ENCODE measurements around the gene NDUFA9. TPM values are rescaled to one million over a fixed set of nuclear protein-coding genes. Genes with fewer than 3 reads are reported as not detected.
A peak's percentile ranks its signal among the peaks of the same experiment; 100 is the strongest.

Gene NDUFA9
- total RNA-seq, 2 experiments from 2014 or later, result 77.2 to 79.2 TPM

DNA sequence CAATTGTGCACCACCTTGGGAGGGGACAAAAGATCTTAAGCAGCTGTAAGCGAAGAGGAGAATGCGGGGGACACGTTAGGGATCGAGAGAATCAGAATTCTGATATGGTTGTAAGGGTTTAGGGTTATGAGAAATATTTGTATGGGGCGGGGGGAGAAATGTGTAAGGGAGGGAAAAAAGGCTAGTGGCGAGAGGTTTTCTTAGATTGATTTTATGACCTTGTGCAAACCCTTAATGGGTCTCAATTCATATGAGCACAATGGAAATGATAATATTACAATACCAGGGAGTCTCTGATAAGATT lies 396 bp downstream of the NDUFA9 start:
- Histone ChIP-seq H3K4me1 (ENCODE audit: insufficient read depth, low read length) (peaks cover 16% of the 10 kb centered on the region), H3K27ac (ENCODE audit: low read depth in 1 of 2, low read length in 2 of 2) (peak overlapping the region; percentile 67 to 72), H3K4me3 (ENCODE audit: low read length) (peak overlapping the region; percentile 93), H3K36me3 (ENCODE audit: insufficient read depth, low read length) (peaks cover 5% of the 10 kb centered on the region), H3K9me3 (ENCODE audit: control insufficient read depth in 1 of 2, insufficient read depth in 1 of 2, low read length in 2 of 2) (no peaks in the 10 kb centered on the region), H3K27me3 (ENCODE audit: control insufficient read depth in 1 of 2, insufficient read depth in 2 of 2, low read length in 2 of 2) (no peaks in the 10 kb centered on the region)
- peaks cover 58% of the 10 kb centered on the region for H3K4me1 Mint-ChIP-seq (ENCODE audit: low read depth)
- ChIA-PET POLR2A (interaction anchor here (0.6 to 2.5 kb wide), 14 partner anchors 8 to 1818 kb away, joined by 3 to 12 read pairs (median 3); a partner anchor contains a TSS), CTCF (interaction anchor here (1.3 to 6.2 kb wide), 2 partner anchors 45 to 372 kb away, joined by 3 to 27 read pairs; no protein-coding TSS in a partner anchor)
- no peaks in the 10 kb centered on the region for H3K27me3 Mint-ChIP-seq
- peak overlapping the region; percentile 95 for H3K27ac Mint-ChIP-seq
- intact Hi-C loops (cut with DNase I, micrococcal nuclease), result loop anchor here (1.0 to 10.0 kb wide), 5 partner anchors 42 to 1845 kb away; partner anchors contain the start of gene RAD51AP1 (in 1 of the 2)
- H3K4me3 Mint-ChIP-seq, result peak overlapping the region; percentile 92
- H3K9me3 Mint-ChIP-seq, result no peaks in the 10 kb centered on the region
- DNase-seq, result no peak
- H3K36me3 Mint-ChIP-seq (ENCODE audit: low read depth), result peaks cover 33% of the 10 kb centered on the region
- TF ChIP-seq, protein P1, sequence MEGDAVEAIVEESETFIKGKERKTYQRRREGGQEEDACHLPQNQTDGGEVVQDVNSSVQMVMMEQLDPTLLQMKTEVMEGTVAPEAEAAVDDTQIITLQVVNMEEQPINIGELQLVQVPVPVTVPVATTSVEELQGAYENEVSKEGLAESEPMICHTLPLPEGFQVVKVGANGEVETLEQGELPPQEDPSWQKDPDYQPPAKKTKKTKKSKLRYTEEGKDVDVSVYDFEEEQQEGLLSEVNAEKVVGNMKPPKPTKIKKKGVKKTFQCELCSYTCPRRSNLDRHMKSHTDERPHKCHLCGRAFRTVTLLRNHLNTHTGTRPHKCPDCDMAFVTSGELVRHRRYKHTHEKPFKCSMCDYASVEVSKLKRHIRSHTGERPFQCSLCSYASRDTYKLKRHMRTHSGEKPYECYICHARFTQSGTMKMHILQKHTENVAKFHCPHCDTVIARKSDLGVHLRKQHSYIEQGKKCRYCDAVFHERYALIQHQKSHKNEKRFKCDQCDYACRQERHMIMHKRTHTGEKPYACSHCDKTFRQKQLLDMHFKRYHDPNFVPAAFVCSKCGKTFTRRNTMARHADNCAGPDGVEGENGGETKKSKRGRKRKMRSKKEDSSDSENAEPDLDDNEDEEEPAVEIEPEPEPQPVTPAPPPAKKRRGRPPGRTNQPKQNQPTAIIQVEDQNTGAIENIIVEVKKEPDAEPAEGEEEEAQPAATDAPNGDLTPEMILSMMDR (IDR thresholded peaks at IDR 0.05), result no peak
- no peak for ATAC-seq (ENCODE audit: poor library complexity)

DNA sequence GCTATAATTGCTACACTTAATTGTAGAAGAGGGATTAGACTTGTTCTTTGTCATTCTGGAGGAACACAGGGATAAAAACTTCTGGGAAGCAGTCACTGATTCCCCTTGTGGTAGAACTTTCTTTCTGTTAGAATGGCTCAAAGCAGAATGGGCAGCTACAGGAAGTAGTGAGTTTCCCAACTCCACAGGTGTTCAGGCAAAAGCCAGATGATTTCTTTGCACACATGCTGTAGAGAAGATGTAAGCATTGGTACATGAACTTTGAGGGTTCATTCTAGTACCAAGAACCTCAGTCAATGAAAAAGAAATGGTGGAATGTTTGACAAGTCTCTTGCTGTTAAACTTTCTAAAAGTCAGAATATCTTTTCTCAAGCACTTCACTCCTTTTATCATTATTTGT lies 4.3 kb downstream of the NDUFA9 start:
- ATAC-seq (ENCODE audit: poor library complexity) (no peak), DNase-seq (no peak)
- Histone ChIP-seq H3K4me3 (ENCODE audit: low read length) (no peak overlapping the region), H3K27me3 (ENCODE audit: control insufficient read depth in 1 of 2, insufficient read depth in 2 of 2, low read length in 2 of 2) (no peaks in the 10 kb centered on the region), H3K4me1 (ENCODE audit: insufficient read depth, low read length) (peaks cover 12% of the 10 kb centered on the region), H3K36me3 (ENCODE audit: insufficient read depth, low read length) (peaks cover 42% of the 10 kb centered on the region), H3K27ac (ENCODE audit: low read depth in 1 of 2, low read length in 2 of 2) (no peak overlapping the region), H3K9me3 (ENCODE audit: control insufficient read depth in 1 of 2, insufficient read depth in 1 of 2, low read length in 2 of 2) (no peaks in the 10 kb centered on the region)
- POLR2A ChIA-PET, result interaction anchor here (1.0 kb wide), 1 partner anchor 509 kb away, joined by 3 read pairs; no protein-coding TSS in a partner anchor
- CTCF ChIA-PET, result no interaction called here
- Mint-ChIP-seq H3K9me3 (no peaks in the 10 kb centered on the region), H3K36me3 (ENCODE audit: low read depth) (peaks cover 71% of the 10 kb centered on the region), H3K4me1 (ENCODE audit: low read depth) (peaks cover 49% of the 10 kb centered on the region), H3K4me3 (no peak overlapping the region), H3K27me3 (no peaks in the 10 kb centered on the region), H3K27ac (no peak overlapping the region)
- intact Hi-C loops (cut with DNase I, micrococcal nuclease), result loop anchor here in 1 of 2 experiments (10.0 kb wide), 2 partner anchors 298 to 328 kb away; partner anchors contain the start of gene TIGAR
- TF ChIP-seq, protein P1 (IDR thresholded peaks at IDR 0.05), result no peak

- Histone ChIP-seq H3K27me3 (ENCODE audit: control insufficient read depth in 1 of 2, insufficient read depth in 2 of 2, low read length in 2 of 2) (no peaks in the 10 kb centered on the region), H3K4me1 (ENCODE audit: insufficient read depth, low read length) (peaks cover 9% of the 10 kb centered on the region), H3K9me3 (ENCODE audit: control insufficient read depth in 1 of 2, insufficient read depth in 1 of 2, low read length in 2 of 2) (no peaks in the 10 kb centered on the region), H3K27ac (ENCODE audit: low read depth in 1 of 2, low read length in 2 of 2) (no peak overlapping the region), H3K36me3 (ENCODE audit: insufficient read depth, low read length) (peaks cover 46% of the 10 kb centered on the region), H3K4me3 (ENCODE audit: low read length) (no peak overlapping the region)
- POLR2A ChIA-PET, result no interaction called here
- intact Hi-C loops (cut with DNase I, micrococcal nuclease), result loop anchor here in 1 of 2 experiments (10.0 kb wide), 2 partner anchors 299 to 329 kb away; partner anchors contain the start of gene TIGAR
- TF ChIP-seq, protein P1 (IDR thresholded peaks at IDR 0.05), result no peak
- ATAC-seq (ENCODE audit: poor library complexity), result no peak
- Mint-ChIP-seq H3K9me3 (no peaks in the 10 kb centered on the region), H3K4me1 (ENCODE audit: low read depth) (peaks cover 45% of the 10 kb centered on the region), H3K36me3 (ENCODE audit: low read depth) (peaks cover 69% of the 10 kb centered on the region), H3K27ac (no peak overlapping the region), H3K27me3 (no peaks in the 10 kb centered on the region), H3K4me3 (no peak overlapping the region)
- CTCF ChIA-PET, result no interaction called here
- DNase-seq, result no peak
Observed at GRCh38 chr12:4653691-4654090, 4.8 kb downstream of the NDUFA9 start.

Measured in CD4-positive, alpha-beta T cell (primary cell).